Transverse colon (tissue), 4 donors: Measurements from ENCODE around the gene SYNJ2. TPM values are rescaled to one million over a fixed set of nuclear protein-coding genes. Genes with fewer than 3 reads are reported as not detected.

Source experiments
- DNase-seq: peaks from one replicate; pipeline ENCODE4 v3.0.0-alpha.2; 2019
- H3K27ac ChIP-seq, 4 donors: fragments of 200-600 bp; sonication (generic); 2 replicates each; pipeline ENCODE4 v1.5.1; 2016 to 2018; ENCODE audit warnings: inconsistent platforms in 4 of 4
- H3K27me3 ChIP-seq: fragments of 200-600 bp; sonication (generic); 2 replicates; pipeline ENCODE4 v1.5.1; 2017; ENCODE audit warnings: inconsistent platforms
- H3K36me3 ChIP-seq, 4 donors: fragments of 200-600 bp; sonication (generic); 2 replicates each; pipeline ENCODE4 v1.5.1; 2017 to 2019; ENCODE audit warnings: inconsistent platforms in 4 of 4
- H3K4me1 ChIP-seq, 4 donors: fragments of 200-600 bp; sonication (generic); 2 replicates each; pipeline ENCODE4 v1.5.1; 2017 to 2020; ENCODE audit warnings: inconsistent platforms in 4 of 4
- H3K4me3 ChIP-seq, 4 donors: fragments of 200-600 bp; sonication (generic); 1 replicate in 1 of 4; 2 replicates in 3 of 4; pipeline versions ENCODE4 v1.5.1 to v1.6.1; 2017 to 2019; ENCODE audit warnings: inconsistent platforms in 4 of 4
- H3K9me3 ChIP-seq, 2 donors: fragments of 200-600 bp; sonication (generic); 2 replicates each; pipeline ENCODE4 v1.5.1; 2017 to 2019; ENCODE audit warnings: inconsistent platforms in 2 of 2
- EP300 ChIP-seq: sonication (generic); formaldehyde crosslinking; IDR thresholded peaks from one replicate; pipeline ENCODE4 v1.6.1; 2017; ENCODE audit warnings: antibody characterized with exemption, low read depth
- POLR2A ChIP-seq: fragments of 450-650 bp; IDR thresholded peaks from one replicate; pipeline ENCODE4 v1.6.1; 2016; ENCODE audit warnings: antibody characterized with exemption, mild to moderate bottlenecking, moderate library complexity
- POLR2AphosphoS5 ChIP-seq, 3 donors: sonication (generic); formaldehyde crosslinking; IDR thresholded peaks; one replicate each; pipeline ENCODE4 v1.6.1; 2016; ENCODE audit warnings: antibody characterized with exemption in 3 of 3
- WGBS, 2 donors: methylation state at CpG; one replicate each; pipeline ENCODE4 v1.1.5; 2018; ENCODE audit warnings: low coverage in 1 of 2; 5-methylcytosine and 5-hydroxymethylcytosine counted together
- in situ Hi-C, 4 donors: fragments of 200-750 bp; cut with MboI; loops; one replicate each; pipeline versions ENCODE4 v1.15.0 to v1.15.1; 2017; ENCODE audit warnings: low sequenced_read_pairs in 3 of 4, low pct_ligation_motif_present in 1 of 4, low pct_unique_long_range_greater_than_20kb in 1 of 4
- intact Hi-C: fragments of 100-400 bp; cut with DNase I; formaldehyde crosslinking; loops from one replicate; pipeline ENCODE4 v1.15.1; 2023; ENCODE audit warnings: low total_unique reads
- total RNA-seq, 4 donors: library from RNA; depleted of rRNA; stranded (reverse); fragments of >200 nt; gene quantifications; one replicate each; pipeline ENCODE4 v1.1.0, GENCODE V29; 2016
- TF ChIP-seq, protein P1 (sequence below), 5 experiments: fragments of 200-600 bp in 3 of 5; fragments of 450-650 bp in 2 of 5; sonication (generic) in 3 of 5; IDR thresholded peaks; 1 replicate in 2 of 5; 2 replicates in 3 of 5; pipeline ENCODE4 v1.5.1; 2016 to 2017; ENCODE audit warnings: antibody characterized with exemption in 5 of 5, inconsistent platforms in 3 of 5, mild to moderate bottlenecking in 2 of 5, moderate library complexity in 1 of 5

SYNJ2 gene
- total RNA-seq, 4 donors from 2014 or later = 27.8 to 42.6 (median 31.8) TPM

DNA sequence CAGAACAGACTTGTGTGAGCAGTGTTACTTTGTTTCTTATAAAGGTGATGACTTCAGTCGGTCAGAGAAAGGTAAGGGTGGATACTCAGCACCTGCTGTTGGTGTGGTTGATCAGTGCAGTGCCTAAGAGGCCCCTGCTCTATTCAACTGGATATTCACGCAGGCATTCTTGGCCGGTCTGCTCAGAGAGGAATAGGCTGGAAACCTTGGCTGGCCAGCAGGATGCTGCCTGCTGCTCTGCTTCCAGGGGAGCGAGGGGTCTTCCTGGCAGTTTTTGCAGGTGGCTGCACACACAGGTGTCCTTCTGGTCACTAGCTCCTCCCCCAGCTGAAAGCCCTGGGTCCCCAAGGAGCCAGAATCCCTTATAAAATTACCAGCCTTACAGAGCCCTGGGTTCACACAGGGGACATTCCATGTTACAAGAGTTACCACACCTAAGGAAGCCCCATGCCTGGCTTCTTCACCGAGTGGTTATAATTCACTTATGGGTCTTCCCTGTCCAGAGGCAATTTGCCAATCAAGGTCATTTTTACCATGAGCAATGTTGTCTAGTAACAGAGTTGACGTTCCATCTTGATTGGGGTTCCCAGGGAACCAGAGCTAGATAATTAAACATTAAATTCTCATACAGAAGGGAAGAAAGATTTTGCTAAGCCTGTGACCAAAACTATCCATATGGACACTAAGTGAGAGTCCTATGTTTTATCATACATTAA, 16.4 kb downstream of the SYNJ2 start:
- no peak for DNase-seq
- no peak for TF ChIP-seq EP300
- TF ChIP-seq POLR2A = no peak
- TF ChIP-seq, protein P1, sequence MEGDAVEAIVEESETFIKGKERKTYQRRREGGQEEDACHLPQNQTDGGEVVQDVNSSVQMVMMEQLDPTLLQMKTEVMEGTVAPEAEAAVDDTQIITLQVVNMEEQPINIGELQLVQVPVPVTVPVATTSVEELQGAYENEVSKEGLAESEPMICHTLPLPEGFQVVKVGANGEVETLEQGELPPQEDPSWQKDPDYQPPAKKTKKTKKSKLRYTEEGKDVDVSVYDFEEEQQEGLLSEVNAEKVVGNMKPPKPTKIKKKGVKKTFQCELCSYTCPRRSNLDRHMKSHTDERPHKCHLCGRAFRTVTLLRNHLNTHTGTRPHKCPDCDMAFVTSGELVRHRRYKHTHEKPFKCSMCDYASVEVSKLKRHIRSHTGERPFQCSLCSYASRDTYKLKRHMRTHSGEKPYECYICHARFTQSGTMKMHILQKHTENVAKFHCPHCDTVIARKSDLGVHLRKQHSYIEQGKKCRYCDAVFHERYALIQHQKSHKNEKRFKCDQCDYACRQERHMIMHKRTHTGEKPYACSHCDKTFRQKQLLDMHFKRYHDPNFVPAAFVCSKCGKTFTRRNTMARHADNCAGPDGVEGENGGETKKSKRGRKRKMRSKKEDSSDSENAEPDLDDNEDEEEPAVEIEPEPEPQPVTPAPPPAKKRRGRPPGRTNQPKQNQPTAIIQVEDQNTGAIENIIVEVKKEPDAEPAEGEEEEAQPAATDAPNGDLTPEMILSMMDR (IDR thresholded peaks at IDR 0.05) = no peak
- intact Hi-C loops (no loop called here), in situ Hi-C loops (no loop called here)
- Histone ChIP-seq H3K27me3 (no peaks in the 10 kb centered on the region), H3K9me3 (no peaks in the 10 kb centered on the region), H3K4me3 (no peak overlapping the region), H3K27ac (no peak overlapping the region), H3K36me3 (no peaks in the 10 kb centered on the region), H3K4me1 (peaks cover 21 to 46% (median 34%) of the 10 kb centered on the region in 4 donors)
- WGBS, 2 donors = 60 to 89% methylated on average over 1 to 6 of the region's 6 CpGs

DNA sequence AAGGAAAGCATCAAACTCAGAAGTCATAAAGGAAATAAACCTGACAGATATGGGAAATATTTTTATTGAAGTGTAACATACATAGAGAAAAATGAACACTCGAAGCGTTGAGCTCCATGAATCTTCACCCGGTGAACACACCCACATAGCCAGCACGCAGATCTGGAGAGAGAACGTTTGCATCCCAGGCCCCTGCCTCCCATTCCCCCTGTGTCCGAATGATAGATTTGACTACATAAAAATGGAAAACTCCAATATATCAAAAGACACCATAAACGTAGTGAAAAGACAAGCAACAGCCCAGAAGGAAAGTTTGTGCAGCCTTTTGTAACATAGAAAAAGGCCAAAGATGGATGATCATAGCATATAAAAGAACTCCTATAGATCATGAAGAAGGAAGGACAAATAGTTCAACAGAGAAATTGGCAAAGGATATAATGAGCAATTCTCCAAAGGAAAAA, 17.1 kb downstream of the SYNJ2 start:
- 77 to 84% methylated on average over 7 of the region's 7 CpGs for WGBS, 2 donors
- H3K27ac ChIP-seq = peak overlapping the region in 2 of 4 donors; percentile 8 to 24
- H3K4me1 ChIP-seq = peaks cover 23 to 48% (median 39%) of the 10 kb centered on the region in 4 donors
- no peaks in the 10 kb centered on the region for H3K9me3 ChIP-seq
- TF ChIP-seq EP300 (no peak), POLR2AphosphoS5 (IDR thresholded peaks at IDR 0.05) (no peak), POLR2A (no peak)
- TF ChIP-seq, protein P1 (IDR thresholded peaks at IDR 0.05) = no peak
- intact Hi-C loops = no loop called here
- H3K27me3 ChIP-seq = no peaks in the 10 kb centered on the region
- no peak for DNase-seq
- in situ Hi-C loops = no loop called here
- no peaks in the 10 kb centered on the region for H3K36me3 ChIP-seq
- no peak overlapping the region for H3K4me3 ChIP-seq

DNA sequence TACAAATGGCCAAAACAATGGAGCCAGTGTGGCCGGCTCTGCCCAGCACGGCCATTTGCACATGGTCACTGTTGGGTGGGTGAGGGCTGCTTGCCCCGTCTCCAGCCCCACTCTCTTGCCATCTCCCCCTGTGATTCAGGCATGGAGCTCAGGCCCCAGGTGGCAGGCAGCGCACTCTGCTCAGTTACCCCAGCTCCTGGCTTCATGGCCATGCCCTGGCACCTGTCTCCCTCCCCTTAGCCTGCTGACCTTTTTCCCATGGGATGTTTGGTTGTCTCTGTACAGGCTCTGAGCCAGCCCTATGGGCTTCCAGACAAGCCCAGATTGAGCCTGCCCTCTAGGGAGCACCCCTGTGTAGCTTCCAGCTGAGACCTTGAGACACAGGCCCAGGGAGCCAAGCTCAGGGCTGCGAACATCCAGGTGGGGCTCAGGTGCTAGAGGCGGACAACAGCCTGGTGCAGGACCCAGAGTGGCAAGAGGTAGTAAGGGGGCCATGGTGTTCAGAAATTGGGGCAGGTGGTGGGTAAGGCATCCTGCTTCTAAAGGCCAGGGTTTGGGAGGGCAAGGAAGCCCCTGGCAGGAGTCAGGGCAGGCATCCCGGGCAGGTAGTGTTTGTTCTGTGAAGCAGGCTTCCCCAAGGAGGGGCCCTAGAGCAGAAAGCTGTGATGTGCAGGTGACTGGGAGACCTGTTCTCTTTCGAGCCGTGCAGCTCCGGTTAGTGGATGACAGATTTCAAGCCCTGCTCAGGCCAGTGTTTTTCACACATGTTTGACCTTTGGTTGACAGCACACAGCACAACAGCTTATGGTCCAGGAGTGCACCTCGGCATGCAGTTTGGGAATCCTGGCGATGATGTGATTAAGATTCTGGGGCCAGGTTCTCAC, 17.7 kb downstream of the SYNJ2 start:
- no peak for DNase-seq
- TF ChIP-seq POLR2A (no peak), EP300 (no peak), POLR2AphosphoS5 (IDR thresholded peaks at IDR 0.05) (no peak)
- TF ChIP-seq, protein P1 (IDR thresholded peaks at IDR 0.05) = no peak
- Histone ChIP-seq H3K4me3 (no peak overlapping the region), H3K27me3 (no peaks in the 10 kb centered on the region), H3K27ac (peak overlapping the region; percentile 8 to 52 (median 22)), H3K9me3 (no peaks in the 10 kb centered on the region), H3K4me1 (peaks cover 27 to 49% (median 40%) of the 10 kb centered on the region in 4 donors), H3K36me3 (no peaks in the 10 kb centered on the region)
- in situ Hi-C loops (no loop called here), intact Hi-C loops (no loop called here)
- 84 to 91% methylated on average over 4 to 12 of the region's 12 CpGs for WGBS, 2 donors
